Rectal smooth muscle tissue (tissue), 1 donor: ENCODE data around the gene PFKFB1.

ENCODE experiments used
- H3K27ac ChIP-seq: one replicate; pipeline ENCODE4 v1.7.0; 2013; ENCODE audit warnings: low read depth, low read length, inconsistent platforms
- H3K27me3 ChIP-seq: one replicate; pipeline ENCODE4 v1.7.0; 2013; ENCODE audit warnings: low read length; ENCODE audit not compliant: control insufficient read depth, insufficient read depth
- H3K36me3 ChIP-seq: one replicate; pipeline ENCODE4 v1.7.0; 2013; ENCODE audit warnings: low read length; ENCODE audit not compliant: control insufficient read depth, insufficient read depth
- H3K4me1 ChIP-seq: one replicate; pipeline ENCODE4 v1.7.0; 2013; ENCODE audit warnings: low read length; ENCODE audit not compliant: control insufficient read depth, insufficient read depth
- H3K4me3 ChIP-seq: one replicate; pipeline ENCODE4 v1.7.0; 2013; ENCODE audit warnings: low read length
- H3K9ac ChIP-seq: one replicate; pipeline ENCODE4 v1.7.0; 2013; ENCODE audit warnings: low read length

The PFKFB1 gene

GRCh38 chrX:54980334-54980733, 13.7 kb downstream of the PFKFB1 start:
- H3K27ac ChIP-seq = no peak overlapping the region
- H3K9ac ChIP-seq = no peak overlapping the region
- H3K4me3 ChIP-seq = no peak overlapping the region
- no peaks in the 10 kb centered on the region for H3K36me3 ChIP-seq
- no peaks in the 10 kb centered on the region for H3K4me1 ChIP-seq
- no peaks in the 10 kb centered on the region for H3K27me3 ChIP-seq

DNA sequence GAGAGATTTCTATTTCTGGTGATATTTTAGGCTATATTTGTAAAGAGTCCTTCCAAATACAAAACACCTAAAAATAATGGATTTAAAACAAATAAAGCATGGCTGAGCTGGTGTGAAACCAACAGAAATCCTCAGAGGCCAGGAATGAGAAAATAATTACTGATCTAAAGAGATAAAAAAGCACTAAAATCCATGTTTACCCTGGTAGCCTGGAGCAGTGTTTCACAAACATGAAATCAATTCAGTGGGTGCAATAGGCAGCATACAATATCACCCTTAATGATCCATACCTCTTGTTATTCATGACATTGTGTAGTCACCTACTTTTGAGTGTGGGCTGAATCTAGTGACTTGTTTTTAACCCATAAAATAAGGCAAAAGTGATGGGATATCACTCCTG, 14.6 kb downstream of the PFKFB1 start:
- Histone ChIP-seq H3K27ac (no peak overlapping the region), H3K27me3 (no peaks in the 10 kb centered on the region), H3K4me3 (no peak overlapping the region), H3K4me1 (no peaks in the 10 kb centered on the region), H3K9ac (no peak overlapping the region), H3K36me3 (no peaks in the 10 kb centered on the region)

DNA sequence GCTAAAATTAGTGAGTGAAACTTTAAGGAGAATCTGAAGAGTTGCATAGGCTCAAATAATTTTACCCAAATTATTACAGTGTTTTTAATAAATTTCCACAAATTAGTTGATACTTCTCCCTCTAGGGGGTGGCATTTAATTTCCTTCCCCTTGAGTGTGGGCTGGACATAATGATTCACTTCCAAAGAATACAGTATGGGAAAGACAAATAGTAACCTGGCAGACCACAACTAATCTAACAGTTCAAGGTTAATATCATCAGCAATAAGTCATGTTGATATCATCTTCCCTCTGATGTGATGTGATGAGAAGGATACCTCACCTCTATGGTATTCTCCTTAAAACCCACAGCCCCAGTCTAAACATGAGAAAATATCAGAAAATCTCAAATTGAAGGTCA, 15.5 kb downstream of the PFKFB1 start:
- no peaks in the 10 kb centered on the region for H3K36me3 ChIP-seq
- no peaks in the 10 kb centered on the region for H3K27me3 ChIP-seq

GRCh38 chrX:54977387-54977786, 16.6 kb downstream of the PFKFB1 start:
- Histone ChIP-seq H3K4me3 (no peak overlapping the region), H3K36me3 (no peaks in the 10 kb centered on the region), H3K9ac (no peak overlapping the region), H3K4me1 (no peaks in the 10 kb centered on the region), H3K27me3 (no peaks in the 10 kb centered on the region), H3K27ac (no peak overlapping the region)

More for the DNA sequence above, 15.5 kb downstream of the PFKFB1 start:
- no peaks in the 10 kb centered on the region for H3K4me1 ChIP-seq
- no peak overlapping the region for H3K4me3 ChIP-seq
- H3K9ac ChIP-seq = no peak overlapping the region
- no peak overlapping the region for H3K27ac ChIP-seq

- no peaks in the 10 kb centered on the region for H3K4me1 ChIP-seq
- no peak overlapping the region for H3K27ac ChIP-seq
- H3K36me3 ChIP-seq = no peaks in the 10 kb centered on the region
- no peak overlapping the region for H3K4me3 ChIP-seq
- no peak overlapping the region for H3K9ac ChIP-seq
- H3K27me3 ChIP-seq = peaks cover 2% of the 10 kb centered on the region
Measured at GRCh38 chrX:54964766-54965497, 29.1 kb downstream of the PFKFB1 start.

DNA sequence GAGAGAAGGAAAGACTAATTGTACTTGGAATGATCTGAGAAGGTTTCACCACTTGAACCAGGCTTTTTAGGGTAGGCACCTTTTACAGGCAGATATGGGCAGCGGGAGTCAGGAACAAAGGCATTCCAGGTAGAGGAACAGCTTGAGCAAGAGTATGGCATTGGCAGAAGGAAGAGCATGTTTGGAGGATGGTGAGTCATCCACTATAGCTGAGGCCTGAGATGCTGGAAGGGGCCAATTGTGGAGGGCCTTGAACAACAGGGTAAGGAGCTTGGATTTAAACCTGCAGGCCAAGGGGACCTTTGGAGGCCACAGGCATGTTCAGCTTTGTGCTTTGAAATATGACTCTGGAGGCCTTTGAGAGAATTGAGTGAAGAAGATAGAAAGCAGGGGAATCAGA, 32.2 kb downstream of the PFKFB1 start:
- Histone ChIP-seq H3K27me3 (peaks cover 2% of the 10 kb centered on the region), H3K36me3 (no peaks in the 10 kb centered on the region), H3K27ac (no peak overlapping the region), H3K4me3 (no peak overlapping the region), H3K4me1 (no peaks in the 10 kb centered on the region), H3K9ac (no peak overlapping the region)

GRCh38 chrX:54950730-54951375, 43.1 kb downstream of the PFKFB1 start:
- Histone ChIP-seq H3K27me3 (no peaks in the 10 kb centered on the region), H3K9ac (no peak overlapping the region), H3K27ac (no peak overlapping the region)

GRCh38 chrX:54945224-54945623, 48.8 kb downstream of the PFKFB1 start:
- no peaks in the 10 kb centered on the region for H3K4me1 ChIP-seq
- H3K27ac ChIP-seq = no peak overlapping the region
- H3K4me3 ChIP-seq = no peak overlapping the region
- no peaks in the 10 kb centered on the region for H3K36me3 ChIP-seq
- no peaks in the 10 kb centered on the region for H3K27me3 ChIP-seq
- H3K9ac ChIP-seq = no peak overlapping the region

More at GRCh38 chrX:54950730-54951375, 43.1 kb downstream of the PFKFB1 start:
- no peaks in the 10 kb centered on the region for H3K36me3 ChIP-seq
- H3K4me1 ChIP-seq = no peaks in the 10 kb centered on the region
- no peak overlapping the region for H3K4me3 ChIP-seq

- no peak overlapping the region for H3K27ac ChIP-seq
- H3K4me3 ChIP-seq = no peak overlapping the region
- H3K27me3 ChIP-seq = no peaks in the 10 kb centered on the region
- no peak overlapping the region for H3K9ac ChIP-seq
- H3K4me1 ChIP-seq = no peaks in the 10 kb centered on the region
- H3K36me3 ChIP-seq = no peaks in the 10 kb centered on the region
Measured at GRCh38 chrX:54944816-54945215, 49.2 kb downstream of the PFKFB1 start.

DNA sequence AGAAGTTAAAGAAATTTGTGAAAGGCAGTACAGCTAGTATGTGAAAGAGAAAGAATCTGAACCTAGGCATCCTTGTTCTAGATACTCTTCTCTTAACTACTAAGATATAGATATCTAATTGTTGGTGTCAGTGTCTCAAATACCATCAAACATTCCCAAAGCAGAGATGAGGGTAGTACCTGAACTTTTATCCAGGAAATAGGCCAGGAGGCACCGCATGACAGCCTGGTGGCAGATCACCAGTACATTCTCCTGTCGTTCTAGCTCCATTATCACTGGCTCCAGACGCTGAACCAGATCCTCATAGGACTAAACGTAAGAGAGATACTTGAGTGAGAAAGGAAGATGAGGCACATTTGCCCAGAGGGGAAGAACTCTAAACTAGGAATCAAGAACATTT, 56.6 kb downstream of the PFKFB1 start:
- Histone ChIP-seq H3K27me3 (peaks cover 3% of the 10 kb centered on the region), H3K4me1 (no peaks in the 10 kb centered on the region), H3K27ac (no peak overlapping the region), H3K36me3 (no peaks in the 10 kb centered on the region), H3K9ac (no peak overlapping the region), H3K4me3 (no peak overlapping the region)

DNA sequence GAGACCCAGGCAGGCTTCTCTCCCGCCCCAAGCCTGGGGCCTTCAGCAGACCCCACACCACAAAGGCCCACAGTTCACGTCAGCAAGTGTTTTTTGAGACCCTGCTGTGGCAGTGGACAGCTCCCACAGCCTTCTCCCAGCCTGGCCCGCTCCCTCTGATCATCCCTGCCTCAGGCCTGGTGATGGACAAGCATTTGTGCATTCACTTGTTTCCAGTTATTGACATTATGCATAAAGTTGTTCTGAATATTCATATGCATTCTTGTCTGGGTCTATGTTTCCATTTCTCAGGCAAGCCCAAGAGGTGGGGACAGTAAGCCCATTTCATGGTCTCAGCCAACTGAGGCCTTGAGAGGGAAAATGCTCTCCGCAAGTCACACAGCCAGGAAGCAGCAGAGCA, 58.7 kb downstream of the PFKFB1 start:
- peaks cover 3% of the 10 kb centered on the region for H3K27me3 ChIP-seq
- no peak overlapping the region for H3K4me3 ChIP-seq
- H3K9ac ChIP-seq = no peak overlapping the region
- no peak overlapping the region for H3K27ac ChIP-seq
- no peaks in the 10 kb centered on the region for H3K36me3 ChIP-seq
- H3K4me1 ChIP-seq = no peaks in the 10 kb centered on the region

DNA sequence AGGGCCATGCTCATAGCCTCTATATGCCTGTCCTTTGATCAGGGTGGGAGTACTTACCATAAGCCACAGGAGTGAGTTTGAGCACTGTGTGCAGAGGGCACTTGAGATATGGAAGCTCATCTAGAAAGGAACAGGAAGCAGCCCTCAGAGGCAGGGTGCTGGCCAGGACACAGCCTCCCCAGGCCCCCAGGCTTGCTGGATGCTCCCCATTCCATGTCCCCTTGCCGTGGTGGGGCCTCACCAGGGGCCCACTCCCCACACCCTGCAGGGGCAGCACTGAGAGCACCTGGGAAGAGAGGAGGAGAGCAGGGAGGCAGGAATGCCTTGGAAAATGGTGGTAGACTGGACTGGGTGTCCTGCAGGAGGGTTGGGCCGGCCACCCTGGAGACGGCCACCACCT, 59.1 kb downstream of the PFKFB1 start:
- Histone ChIP-seq H3K27me3 (peaks cover 3% of the 10 kb centered on the region), H3K4me1 (no peaks in the 10 kb centered on the region), H3K27ac (no peak overlapping the region), H3K36me3 (no peaks in the 10 kb centered on the region), H3K4me3 (no peak overlapping the region), H3K9ac (no peak overlapping the region)

GRCh38 chrX:54934058-54934457, 59.9 kb downstream of the PFKFB1 start:
- Histone ChIP-seq H3K4me3 (no peak overlapping the region), H3K9ac (no peak overlapping the region), H3K36me3 (peaks cover 3% of the 10 kb centered on the region), H3K27me3 (peaks cover 3% of the 10 kb centered on the region), H3K27ac (no peak overlapping the region), H3K4me1 (no peaks in the 10 kb centered on the region)
